ENCODE measurements around the gene KLK1.

Gene KLK1

DNA sequence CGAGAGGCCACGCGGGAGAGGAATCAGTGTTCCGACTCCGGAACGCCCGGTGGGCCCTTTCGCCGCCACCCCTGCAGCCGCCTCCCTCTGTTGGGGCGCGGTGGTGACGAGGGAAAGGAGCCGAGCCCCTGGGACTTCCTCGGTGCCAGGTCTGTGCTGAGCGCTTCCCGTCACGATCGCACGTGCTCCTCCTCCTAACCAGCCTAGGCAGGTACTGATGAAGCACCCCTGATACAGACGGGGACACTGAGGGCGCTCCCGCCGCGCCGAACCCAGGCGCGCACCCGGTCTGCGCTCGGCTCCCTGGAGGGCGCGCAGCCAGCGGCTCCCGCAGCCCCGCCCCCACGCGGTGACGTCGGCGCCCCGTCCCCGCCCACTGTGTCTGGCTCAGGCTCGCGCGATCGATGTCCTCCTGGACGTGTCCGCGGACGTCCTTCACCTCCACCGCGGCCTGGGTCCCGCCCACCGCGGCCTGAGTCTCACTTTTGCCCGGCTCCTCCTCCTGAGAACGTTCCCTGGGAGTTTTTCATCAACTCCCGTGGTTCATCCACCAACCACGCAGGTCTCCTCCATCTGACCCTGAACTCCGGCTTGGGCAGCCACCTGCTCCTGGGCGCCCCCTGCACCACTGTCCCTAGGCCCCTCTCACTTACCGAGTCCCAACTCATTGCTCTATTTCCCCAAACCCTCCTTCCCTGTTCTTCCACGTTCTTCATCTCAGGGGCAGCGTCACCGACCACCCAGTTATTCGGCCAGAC lies 12.4 kb upstream of the KLK1 start:
- TF ChIP-seq, protein P1, sequence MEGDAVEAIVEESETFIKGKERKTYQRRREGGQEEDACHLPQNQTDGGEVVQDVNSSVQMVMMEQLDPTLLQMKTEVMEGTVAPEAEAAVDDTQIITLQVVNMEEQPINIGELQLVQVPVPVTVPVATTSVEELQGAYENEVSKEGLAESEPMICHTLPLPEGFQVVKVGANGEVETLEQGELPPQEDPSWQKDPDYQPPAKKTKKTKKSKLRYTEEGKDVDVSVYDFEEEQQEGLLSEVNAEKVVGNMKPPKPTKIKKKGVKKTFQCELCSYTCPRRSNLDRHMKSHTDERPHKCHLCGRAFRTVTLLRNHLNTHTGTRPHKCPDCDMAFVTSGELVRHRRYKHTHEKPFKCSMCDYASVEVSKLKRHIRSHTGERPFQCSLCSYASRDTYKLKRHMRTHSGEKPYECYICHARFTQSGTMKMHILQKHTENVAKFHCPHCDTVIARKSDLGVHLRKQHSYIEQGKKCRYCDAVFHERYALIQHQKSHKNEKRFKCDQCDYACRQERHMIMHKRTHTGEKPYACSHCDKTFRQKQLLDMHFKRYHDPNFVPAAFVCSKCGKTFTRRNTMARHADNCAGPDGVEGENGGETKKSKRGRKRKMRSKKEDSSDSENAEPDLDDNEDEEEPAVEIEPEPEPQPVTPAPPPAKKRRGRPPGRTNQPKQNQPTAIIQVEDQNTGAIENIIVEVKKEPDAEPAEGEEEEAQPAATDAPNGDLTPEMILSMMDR (IDR thresholded peaks at IDR 0.05; ENCODE audit: low read depth, low read length) = no peak
- DNase-seq (ENCODE audit: extremely low read depth, low read depth) = no peak

DNA sequence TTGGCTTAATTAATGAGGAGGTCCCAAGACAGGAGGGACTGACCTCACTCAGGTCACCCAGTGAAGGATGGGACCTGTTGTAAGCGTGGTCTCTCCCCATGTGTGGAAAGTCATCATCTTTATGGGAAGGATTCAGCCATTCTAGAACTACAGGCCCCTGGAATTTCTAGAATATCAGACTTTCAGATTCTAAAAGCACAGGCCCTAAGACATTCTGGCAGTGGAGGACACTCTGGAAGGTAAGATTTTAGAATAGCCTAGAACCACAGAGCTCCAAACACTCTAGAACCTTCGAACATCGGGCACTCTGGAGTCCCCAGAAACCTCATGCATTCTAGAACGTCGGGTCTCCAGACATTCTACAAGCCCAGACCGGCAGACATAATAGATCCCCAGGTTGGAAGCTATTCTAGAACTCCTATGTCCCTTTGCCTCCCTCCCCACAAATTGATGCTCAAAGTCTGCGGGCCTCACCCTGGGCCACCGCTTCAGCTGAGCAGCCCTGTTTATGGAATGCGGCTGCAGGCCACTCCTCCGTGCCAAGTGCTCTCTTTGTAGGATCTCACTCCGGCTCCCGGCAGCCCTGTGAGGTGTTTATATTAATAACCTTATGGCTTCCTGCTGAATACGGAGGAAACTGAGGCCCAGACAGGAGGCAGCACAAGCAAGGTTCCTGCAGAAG lies 11.7 kb upstream of the KLK1 start:
- TF ChIP-seq, protein P1 (IDR thresholded peaks at IDR 0.05; ENCODE audit: low read depth, low read length) = no peak
- DNase-seq (ENCODE audit: extremely low read depth, low read depth) = no peak

DNA sequence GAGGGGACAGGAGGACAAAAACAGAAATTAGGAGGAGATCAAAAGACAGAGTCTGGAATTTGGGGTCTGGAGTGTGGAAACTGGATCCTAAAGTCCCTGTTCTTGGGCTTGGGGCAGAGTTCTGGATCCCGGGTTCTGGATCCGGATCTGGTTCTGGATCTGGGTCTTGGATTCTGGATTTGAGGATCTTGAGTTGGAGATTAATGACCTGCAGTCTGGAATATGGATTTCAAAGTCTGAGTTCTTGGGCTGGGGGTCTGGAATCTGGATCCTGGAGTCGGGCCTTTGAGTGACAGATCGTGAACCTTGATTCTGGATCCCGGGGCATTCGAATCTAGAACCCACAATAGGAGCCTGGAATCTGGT lies 10.2 kb upstream of the KLK1 start:
- TF ChIP-seq, protein P1 (IDR thresholded peaks at IDR 0.05; ENCODE audit: low read depth, low read length) = no peak
- no peak for DNase-seq (ENCODE audit: extremely low read depth, low read depth)

DNA sequence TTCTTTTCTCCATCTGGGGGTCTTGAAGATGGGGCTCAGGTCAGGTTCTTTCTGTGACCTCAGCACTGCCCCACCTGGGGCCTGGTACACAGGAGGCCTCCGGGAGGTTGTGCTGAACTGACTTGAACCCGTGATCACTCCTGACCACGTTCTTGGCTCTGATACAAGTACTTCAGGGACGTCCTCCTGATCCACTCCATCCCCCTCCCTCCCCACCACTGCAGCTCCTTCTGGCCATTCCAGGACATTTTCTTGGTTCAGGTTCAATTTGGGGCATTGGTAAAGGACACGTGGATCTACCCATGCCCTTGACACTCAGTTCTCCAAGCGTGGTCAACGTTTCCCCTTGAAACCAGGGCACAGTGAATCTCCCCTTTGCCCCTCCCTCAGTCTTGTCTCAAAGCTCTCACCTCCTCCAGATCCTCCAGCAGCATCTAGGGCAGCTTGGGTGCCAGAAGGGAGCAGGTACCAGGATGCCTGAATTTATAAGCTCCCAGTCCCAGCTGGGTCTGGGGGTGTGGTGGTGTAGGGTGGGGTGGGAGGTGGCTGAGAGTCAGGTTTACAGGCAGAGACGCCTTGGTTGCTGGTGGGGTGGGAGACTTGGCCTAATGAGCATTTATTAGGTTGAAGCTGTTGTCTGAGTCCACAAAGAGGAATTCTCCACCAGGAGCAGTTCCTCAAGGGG lies 9.7 kb upstream of the KLK1 start, which contains the start of gene KLK15:
TSS of gene KLK15 (minus strand) at position 458 of the 685 bp plus-strand sequence. CDS start 2,082 bp downstream, outside the sequence.
- TF ChIP-seq, protein P1 (IDR thresholded peaks at IDR 0.05; ENCODE audit: low read depth, low read length) = no peak
- no peak for DNase-seq (ENCODE audit: extremely low read depth, low read depth)

DNA sequence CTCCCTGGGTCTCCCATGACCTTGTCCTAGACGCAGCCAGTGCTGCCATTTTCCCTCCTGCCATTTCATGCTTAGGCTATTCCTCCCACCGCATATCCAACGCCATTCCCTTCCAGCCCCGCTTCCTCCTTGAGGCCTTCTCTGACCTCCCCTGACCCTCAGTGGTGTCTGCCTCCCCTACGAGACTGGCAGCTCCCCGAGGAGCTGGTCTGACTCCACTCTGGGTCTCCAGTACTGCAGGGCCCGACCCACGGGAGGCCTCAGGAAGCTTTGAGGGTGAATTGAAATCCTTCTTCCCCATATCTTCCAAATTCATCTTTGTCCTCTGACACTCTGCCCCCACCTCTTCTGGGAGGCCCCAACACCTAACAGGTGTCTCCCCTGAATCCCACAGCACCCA lies 9.1 kb upstream of the KLK1 start:
- no peak for DNase-seq (ENCODE audit: extremely low read depth, low read depth)
- TF ChIP-seq, protein P1 (IDR thresholded peaks at IDR 0.05; ENCODE audit: low read depth, low read length) = no peak

DNA sequence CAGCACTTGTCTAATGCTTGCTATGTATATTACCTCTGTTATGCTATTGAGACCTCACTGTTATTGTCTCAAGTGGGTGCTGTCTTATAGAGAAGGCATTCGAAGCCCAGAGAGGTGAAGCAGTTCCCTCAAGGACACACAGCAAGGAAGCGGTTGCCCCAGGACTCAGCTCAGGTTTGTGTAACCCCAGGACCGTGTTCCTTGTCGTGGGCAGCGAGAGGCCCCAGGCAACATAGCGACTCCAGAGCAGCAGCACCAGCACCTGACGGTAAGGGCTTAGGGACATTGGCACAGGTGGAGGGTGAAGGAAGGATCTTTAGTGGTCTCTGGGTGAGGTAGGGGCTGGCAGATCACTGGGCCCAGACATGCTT lies 7.4 kb upstream of the KLK1 start:
- TF ChIP-seq, protein P1 (IDR thresholded peaks at IDR 0.05; ENCODE audit: low read depth, low read length) = no peak
- DNase-seq (ENCODE audit: extremely low read depth, low read depth) = no peak
